ENCODE data around the gene NUAK1.

DNA sequence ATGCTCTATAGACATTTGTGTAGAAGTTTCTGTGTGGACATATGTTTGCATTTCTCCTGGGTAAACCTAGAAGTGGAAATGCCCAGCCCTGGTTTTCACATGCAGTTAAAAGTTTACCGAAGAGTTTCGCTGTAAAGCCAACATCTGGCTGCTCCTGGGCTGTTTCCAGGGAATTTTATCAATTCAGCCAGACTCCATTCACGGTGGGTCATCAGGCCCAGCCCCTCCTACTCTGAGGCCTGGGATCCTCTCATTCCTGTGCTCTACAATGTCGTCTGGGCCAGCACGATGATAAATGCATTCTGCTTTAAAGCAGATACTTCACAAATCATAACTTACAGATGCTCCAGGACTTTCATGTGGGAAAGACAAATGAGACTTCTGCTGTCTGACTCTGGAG lies 7.1 kb downstream of the NUAK1 start:
- TF ChIP-seq EZH2phosphoT487 (IDR thresholded peaks at IDR 0.05; ENCODE audit: insufficient read depth, low read depth) = no peak
- no peak for TF ChIP-seq EZH2 (IDR thresholded peaks at IDR 0.05; ENCODE audit: insufficient read depth, poor library complexity, severe bottlenecking)

Measured in GM23248 (cell line).